HG03558 (cell line): Measurements from ENCODE around the gene PET100.

Source experiments
- ATAC-seq: cut with Tn5 transposase; IDR thresholded peaks from one replicate; pipeline ENCODE4 v1.9.1; 2021; ENCODE audit warnings: moderate number of reproducible peaks; ENCODE audit not compliant: unreplicated experiment; ENCODE audit errors: extremely low read depth

Gene PET100

DNA sequence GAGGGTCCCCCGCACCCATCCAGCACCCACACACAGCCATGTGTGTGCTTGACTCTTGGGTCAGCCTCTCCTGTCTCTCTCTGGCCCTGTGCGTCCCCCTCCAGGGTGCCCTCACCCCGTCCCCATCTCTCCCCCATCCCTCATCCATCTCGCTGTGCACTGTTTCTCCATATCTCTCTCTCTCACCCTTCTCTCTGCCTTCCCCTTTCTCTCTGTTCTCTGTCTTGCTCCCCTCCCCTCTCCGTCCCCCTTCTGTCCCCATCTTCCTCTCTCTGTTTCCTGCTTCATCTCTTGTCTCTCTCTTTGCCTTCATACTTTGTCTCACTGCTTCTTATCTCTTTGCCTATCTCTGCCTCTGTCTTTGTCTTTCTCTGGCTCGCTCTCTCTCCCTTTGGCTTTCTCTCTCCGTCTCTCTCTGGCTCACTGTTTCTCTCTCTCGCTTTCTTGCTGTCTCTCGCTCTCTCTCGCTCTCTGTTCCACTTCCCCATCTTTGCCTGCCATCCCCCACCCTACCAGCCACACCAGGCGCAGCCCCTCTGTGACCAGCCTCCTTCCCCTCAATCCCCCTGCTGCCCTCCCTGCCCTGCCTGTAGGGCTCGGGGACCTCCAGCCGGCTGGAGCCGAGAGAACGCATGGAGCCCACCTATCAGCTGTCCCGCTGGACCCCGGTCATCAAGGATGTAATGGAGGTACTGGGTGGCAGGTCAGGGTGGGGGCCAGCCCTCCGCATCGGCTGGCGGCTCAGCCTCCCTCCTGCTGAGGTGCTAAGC, 16.2 kb downstream of the PET100 start:
- no peak for ATAC-seq

DNA sequence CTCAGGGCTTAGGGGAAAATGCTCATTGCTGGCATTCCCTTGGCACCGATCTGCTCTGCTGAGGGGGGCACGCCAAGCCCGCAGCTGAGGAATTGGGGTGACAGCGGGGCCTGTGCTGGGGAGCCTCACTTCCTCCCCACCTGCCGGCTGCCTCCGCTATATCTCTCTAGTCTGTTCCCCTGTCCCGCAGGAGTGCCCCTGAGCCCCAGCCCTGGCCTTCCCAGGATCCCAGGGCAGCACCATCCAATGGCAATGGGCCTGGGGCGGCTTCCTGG, 16.8 kb downstream of the PET100 start:
- ATAC-seq: no peak

- ATAC-seq: no peak
These were observed 17.6 kb downstream of the PET100 start for GRCh38 chr19:7647156-7647555.

- no peak for ATAC-seq
These were observed 18.8 kb downstream of the PET100 start for GRCh38 chr19:7648265-7649014.

DNA sequence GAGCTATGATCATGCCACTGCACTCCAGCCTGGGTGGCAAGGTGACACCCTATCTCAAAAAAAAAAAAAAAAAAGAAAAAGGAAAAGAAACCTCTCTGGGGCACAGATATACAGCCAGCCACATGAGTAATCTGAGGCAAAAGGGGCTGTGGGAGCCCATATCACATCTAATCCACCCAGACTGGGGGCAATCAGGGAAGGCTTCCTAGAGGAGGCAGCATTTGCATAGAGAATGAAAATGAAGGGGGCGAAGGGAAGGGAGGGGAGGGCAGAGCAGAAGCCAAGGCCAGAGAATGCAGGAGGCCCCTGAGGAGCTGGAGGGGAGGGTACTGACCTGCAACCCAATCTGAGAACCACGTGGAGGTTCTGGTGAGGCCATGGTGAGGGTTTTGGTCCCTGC, 20.6 kb downstream of the PET100 start:
- no peak for ATAC-seq

GRCh38 chr19:7652061-7652641, 22.6 kb downstream of the PET100 start:
- no peak for ATAC-seq

GRCh38 chr19:7654401-7654800, 24.8 kb downstream of the PET100 start:
- ATAC-seq: no peak

- no peak for ATAC-seq
These were observed 26.0 kb downstream of the PET100 start for GRCh38 chr19:7655581-7655980.

GRCh38 chr19:7657131-7657751, 27.6 kb downstream of the PET100 start:
- no peak for ATAC-seq

- ATAC-seq: no peak
These were observed 28.7 kb downstream of the PET100 start for GRCh38 chr19:7658219-7658686.

GRCh38 chr19:7661744-7662538, 32.3 kb downstream of the PET100 start:
- ATAC-seq: no peak

- no peak for ATAC-seq
These were observed 33.1 kb downstream of the PET100 start for GRCh38 chr19:7662657-7663056.

GRCh38 chr19:7663706-7664105, 34.1 kb downstream of the PET100 start:
- no peak for ATAC-seq

GRCh38 chr19:7665076-7665475, 35.5 kb downstream of the PET100 start:
- no peak for ATAC-seq

GRCh38 chr19:7668842-7669241, 39.2 kb downstream of the PET100 start, which contains the start of gene RETN:
Gene RETN, plus strand, starts transcription at chr19:7669049. Its CDS starts 278 bp downstream, at chr19:7669327.
- no peak for ATAC-seq

GRCh38 chr19:7669641-7670040, 40.0 kb downstream of the PET100 start:
- ATAC-seq: no peak

- no peak for ATAC-seq
These were observed 40.7 kb downstream of the PET100 start for GRCh38 chr19:7670150-7670783.

- no peak for ATAC-seq
These were observed 41.2 kb downstream of the PET100 start for GRCh38 chr19:7670790-7671189.

- ATAC-seq: no peak
These were observed 42.9 kb downstream of the PET100 start for GRCh38 chr19:7672522-7672921.
